Astrocyte (in vitro differentiated cells and primary cell): Measurements from ENCODE around the gene PELI3. TPM values are rescaled to one million over a fixed set of nuclear protein-coding genes. Genes with fewer than 3 reads are reported as not detected.

ENCODE experiments used
- DNase-seq: peaks from one replicate; pipeline ENCODE4 v3.0.0-alpha.2; 2010; ENCODE audit warnings: low read depth
- FAIRE-seq: peaks from 2 replicates; lab custom pipeline; 2011; peaks lifted over from hg19 to GRCh38; lab: Jason Lieb, UNC
- H2AFZ ChIP-seq: 2 replicates; pipeline ENCODE4 v1.6.0; 2012; ENCODE audit warnings: low read depth, low read length, inconsistent platforms
- H3K27ac ChIP-seq: 2 replicates; pipeline ENCODE4 v1.5.1; 2011; ENCODE audit warnings: low read depth, low read length, inconsistent platforms
- H3K27me3 ChIP-seq: 2 replicates; pipeline ENCODE4 v1.6.0; 2011; ENCODE audit warnings: low read length, inconsistent platforms; ENCODE audit not compliant: insufficient read depth
- H3K36me3 ChIP-seq: 2 replicates; pipeline ENCODE4 v1.5.1; 2011; ENCODE audit warnings: low read length, inconsistent platforms; ENCODE audit not compliant: insufficient read depth
- H3K4me1 ChIP-seq: 2 replicates; pipeline ENCODE4 v1.5.1; 2011; ENCODE audit warnings: low read length, inconsistent platforms; ENCODE audit not compliant: insufficient read depth
- H3K4me2 ChIP-seq: 2 replicates; pipeline ENCODE4 v1.6.0; 2012; ENCODE audit warnings: low read length, inconsistent platforms
- H3K4me3 ChIP-seq: 2 replicates; pipeline ENCODE4 v1.5.1; 2011; ENCODE audit warnings: low read depth, mild to moderate bottlenecking, low read length, inconsistent platforms; ENCODE audit not compliant: insufficient read depth
- H3K79me2 ChIP-seq: 2 replicates; pipeline ENCODE4 v1.6.0; 2012; ENCODE audit warnings: mild to moderate bottlenecking, low read length, inconsistent platforms; ENCODE audit not compliant: insufficient read depth
- H3K9ac ChIP-seq: 2 replicates; pipeline ENCODE4 v1.6.0; 2012; ENCODE audit warnings: mild to moderate bottlenecking, low read length, inconsistent platforms
- H3K9me3 ChIP-seq: 2 replicates; pipeline ENCODE4 v1.5.1; 2012; ENCODE audit warnings: low read depth, mild to moderate bottlenecking, low read length, inconsistent platforms; ENCODE audit not compliant: insufficient read depth
- H4K20me1 ChIP-seq: 2 replicates; pipeline ENCODE4 v1.6.0; 2012; ENCODE audit warnings: low read length, inconsistent platforms; ENCODE audit not compliant: insufficient read depth
- H3K27ac Mint-ChIP-seq: one replicate; pipeline ENCODE4 v1.8.0; 2021; ENCODE audit warnings: mild to moderate bottlenecking, mixed read lengths; ENCODE audit not compliant: unreplicated experiment
- H3K27me3 Mint-ChIP-seq: one replicate; pipeline ENCODE4 v1.8.0; 2021; ENCODE audit warnings: low read depth, mixed read lengths; ENCODE audit not compliant: unreplicated experiment
- H3K36me3 Mint-ChIP-seq: one replicate; pipeline ENCODE4 v1.8.0; 2021; ENCODE audit warnings: low read depth, mixed read lengths; ENCODE audit not compliant: unreplicated experiment
- H3K4me1 Mint-ChIP-seq: one replicate; pipeline ENCODE4 v1.8.0; 2021; ENCODE audit warnings: low read depth, mixed read lengths; ENCODE audit not compliant: unreplicated experiment
- H3K4me3 Mint-ChIP-seq: one replicate; pipeline ENCODE4 v1.8.0; 2021; ENCODE audit warnings: mild to moderate bottlenecking, moderate library complexity, mixed read lengths; ENCODE audit not compliant: unreplicated experiment
- H3K9me3 Mint-ChIP-seq: one replicate; pipeline ENCODE4 v1.8.0; 2021; ENCODE audit warnings: mild to moderate bottlenecking, mixed read lengths; ENCODE audit not compliant: unreplicated experiment
- CTCF ChIP-seq: IDR thresholded peaks from 2 replicates; pipeline ENCODE4 v1.5.1; 2011; ENCODE audit warnings: low read depth, mild to moderate bottlenecking, inconsistent platforms, low read length, moderate library complexity; ENCODE audit not compliant: insufficient read depth
- EZH2 ChIP-seq: IDR thresholded peaks from 2 replicates; pipeline ENCODE4 v1.6.1; 2012; ENCODE audit warnings: mild to moderate bottlenecking, low read length, inconsistent platforms; ENCODE audit not compliant: insufficient read depth
- total RNA-seq: library from RNA; stranded (reverse); gene quantifications from 2 replicates; pipeline ENCODE4 v1.2.1, GENCODE V29; 2021

The PELI3 gene
- total RNA-seq, 1 donor from 2014 or later, result 4.6 TPM

GRCh38 chr11:66454828-66455227 lies 11.9 kb upstream of the PELI3 start:
- Mint-ChIP-seq H3K9me3 (peaks cover 2% of the 10 kb centered on the region), H3K27ac (no peak overlapping the region), H3K4me1 (peaks cover 6% of the 10 kb centered on the region), H3K4me3 (no peak overlapping the region), H3K27me3 (peaks cover 35% of the 10 kb centered on the region), H3K36me3 (no peaks in the 10 kb centered on the region)
- Histone ChIP-seq H3K36me3 (no peaks in the 10 kb centered on the region), H4K20me1 (no peaks in the 10 kb centered on the region), H3K9me3 (no peaks in the 10 kb centered on the region), H3K79me2 (no peaks in the 10 kb centered on the region), H2AFZ (no peak overlapping the region), H3K27me3 (peaks cover 9% of the 10 kb centered on the region), H3K27ac (no peak overlapping the region), H3K4me3 (no peak overlapping the region), H3K9ac (no peak overlapping the region), H3K4me2 (no peak overlapping the region), H3K4me1 (no peaks in the 10 kb centered on the region)
- DNase-seq, result no peak
- no peak for TF ChIP-seq CTCF
- TF ChIP-seq EZH2, result no peak
- FAIRE-seq, result no peak

- TF ChIP-seq EZH2 (no peak), CTCF (no peak)
- Histone ChIP-seq H4K20me1 (no peaks in the 10 kb centered on the region), H2AFZ (no peak overlapping the region), H3K27me3 (peaks cover 6% of the 10 kb centered on the region), H3K4me1 (no peaks in the 10 kb centered on the region), H3K4me2 (no peak overlapping the region), H3K9me3 (no peaks in the 10 kb centered on the region), H3K27ac (no peak overlapping the region), H3K79me2 (no peaks in the 10 kb centered on the region), H3K4me3 (no peak overlapping the region), H3K36me3 (no peaks in the 10 kb centered on the region), H3K9ac (no peak overlapping the region)
- Mint-ChIP-seq H3K4me3 (no peak overlapping the region), H3K27ac (no peak overlapping the region), H3K4me1 (peaks cover 9% of the 10 kb centered on the region), H3K36me3 (peaks cover 3% of the 10 kb centered on the region), H3K27me3 (peaks cover 17% of the 10 kb centered on the region), H3K9me3 (peaks cover 2% of the 10 kb centered on the region)
- DNase-seq, result no peak
- FAIRE-seq, result no peak
These were observed 8.9 kb upstream of the PELI3 start for GRCh38 chr11:66457826-66458225.

- Histone ChIP-seq H3K9me3 (no peaks in the 10 kb centered on the region), H3K36me3 (no peaks in the 10 kb centered on the region), H3K27ac (no peak overlapping the region), H3K4me3 (no peak overlapping the region), H3K79me2 (no peaks in the 10 kb centered on the region), H3K4me1 (no peaks in the 10 kb centered on the region), H3K9ac (no peak overlapping the region), H4K20me1 (no peaks in the 10 kb centered on the region), H2AFZ (no peak overlapping the region), H3K27me3 (peaks cover 6% of the 10 kb centered on the region), H3K4me2 (no peak overlapping the region)
- DNase-seq, result no peak
- peaks cover 5% of the 10 kb centered on the region for H3K36me3 Mint-ChIP-seq
- H3K4me1 Mint-ChIP-seq, result peaks cover 10% of the 10 kb centered on the region
- H3K27me3 Mint-ChIP-seq, result peaks cover 12% of the 10 kb centered on the region
- peaks cover 2% of the 10 kb centered on the region for H3K9me3 Mint-ChIP-seq
- H3K4me3 Mint-ChIP-seq, result no peak overlapping the region
- H3K27ac Mint-ChIP-seq, result no peak overlapping the region
- TF ChIP-seq CTCF (no peak), EZH2 (no peak)
- no peak for FAIRE-seq
These were observed 7.4 kb upstream of the PELI3 start for GRCh38 chr11:66459138-66459778.
